ENCODE data around the gene GRHL3.

GRCh38 chr1:24355466-24355865 is 36.3 kb downstream of the GRHL3 start:
- TF ChIP-seq CTCF (IDR thresholded peaks at IDR 0.05), result no peak
- TF ChIP-seq POLR2A (IDR thresholded peaks at IDR 0.05), result no peak
- no peak for TF ChIP-seq POLR2AphosphoS5 (IDR thresholded peaks at IDR 0.05)
- no peak for TF ChIP-seq EP300 (IDR thresholded peaks at IDR 0.05; ENCODE audit: low read depth)

Measured in transverse colon (tissue), 4 donors.